ENCODE measurements around the gene TRIP13. TPM values are rescaled to one million over a fixed set of nuclear protein-coding genes. Genes with fewer than 3 reads are reported as not detected.
A peak's percentile ranks its signal among the peaks of the same experiment; 100 is the strongest.

The TRIP13 gene
- total RNA-seq, 1 experiment from 2014 or later: 45.9 TPM

DNA sequence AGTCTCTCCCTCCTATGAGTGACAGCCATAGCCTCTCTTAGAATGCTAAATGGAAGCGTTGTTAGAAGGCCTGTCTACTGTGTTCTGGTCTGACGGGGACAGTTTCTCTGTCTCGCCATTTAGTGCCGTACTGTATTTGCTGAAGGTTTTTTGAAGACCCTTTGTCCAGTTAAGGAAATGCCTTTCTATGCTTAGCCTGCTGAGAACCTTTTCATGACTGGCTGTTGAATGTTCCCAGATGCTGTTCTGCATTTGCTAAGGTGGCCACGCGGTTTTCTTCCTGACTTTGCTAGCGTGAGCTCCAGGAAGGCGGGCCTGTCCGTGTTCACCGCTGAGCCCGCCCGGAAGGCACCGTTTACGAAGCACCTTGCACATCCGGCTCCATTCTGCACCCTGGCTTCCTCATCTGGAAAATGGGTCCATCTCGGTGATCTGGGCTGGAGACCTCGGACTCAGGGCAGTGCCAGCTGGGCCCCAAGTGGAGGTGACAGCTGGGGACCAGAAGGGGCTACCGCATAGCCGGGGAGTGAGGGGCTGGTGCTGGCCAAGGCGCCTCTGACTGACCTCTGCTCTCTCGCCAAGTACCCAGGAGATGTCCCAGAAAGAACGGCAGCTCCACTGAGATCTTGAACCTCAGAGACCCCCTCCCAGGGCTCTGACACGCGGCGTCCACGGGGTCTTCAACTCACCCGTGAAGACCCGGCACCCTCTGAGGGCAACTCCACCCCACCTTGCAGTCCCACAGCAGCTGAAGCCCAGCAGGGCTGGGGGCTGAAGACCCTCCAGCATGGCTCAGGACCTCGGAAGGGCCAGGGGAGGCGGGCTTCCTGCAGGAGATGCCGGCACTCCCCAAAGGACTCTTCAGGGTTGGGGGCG, 63.4 kb downstream of the TRIP13 start:
- H3K27ac ChIP-seq (ENCODE audit: low read length): peak overlapping the region; percentile 85
- no peak for TF ChIP-seq POLR2AphosphoS5 (IDR thresholded peaks at IDR 0.05; ENCODE audit: low read depth, low read length)
- TF ChIP-seq SIN3A (IDR thresholded peaks at IDR 0.05; ENCODE audit: borderline replicate concordance, insufficient read depth, low read depth, low read length): no peak
- TF ChIP-seq TCF7L2 (IDR thresholded peaks at IDR 0.05; ENCODE audit: low read depth, low read length): no peak
- TF ChIP-seq, protein P1, sequence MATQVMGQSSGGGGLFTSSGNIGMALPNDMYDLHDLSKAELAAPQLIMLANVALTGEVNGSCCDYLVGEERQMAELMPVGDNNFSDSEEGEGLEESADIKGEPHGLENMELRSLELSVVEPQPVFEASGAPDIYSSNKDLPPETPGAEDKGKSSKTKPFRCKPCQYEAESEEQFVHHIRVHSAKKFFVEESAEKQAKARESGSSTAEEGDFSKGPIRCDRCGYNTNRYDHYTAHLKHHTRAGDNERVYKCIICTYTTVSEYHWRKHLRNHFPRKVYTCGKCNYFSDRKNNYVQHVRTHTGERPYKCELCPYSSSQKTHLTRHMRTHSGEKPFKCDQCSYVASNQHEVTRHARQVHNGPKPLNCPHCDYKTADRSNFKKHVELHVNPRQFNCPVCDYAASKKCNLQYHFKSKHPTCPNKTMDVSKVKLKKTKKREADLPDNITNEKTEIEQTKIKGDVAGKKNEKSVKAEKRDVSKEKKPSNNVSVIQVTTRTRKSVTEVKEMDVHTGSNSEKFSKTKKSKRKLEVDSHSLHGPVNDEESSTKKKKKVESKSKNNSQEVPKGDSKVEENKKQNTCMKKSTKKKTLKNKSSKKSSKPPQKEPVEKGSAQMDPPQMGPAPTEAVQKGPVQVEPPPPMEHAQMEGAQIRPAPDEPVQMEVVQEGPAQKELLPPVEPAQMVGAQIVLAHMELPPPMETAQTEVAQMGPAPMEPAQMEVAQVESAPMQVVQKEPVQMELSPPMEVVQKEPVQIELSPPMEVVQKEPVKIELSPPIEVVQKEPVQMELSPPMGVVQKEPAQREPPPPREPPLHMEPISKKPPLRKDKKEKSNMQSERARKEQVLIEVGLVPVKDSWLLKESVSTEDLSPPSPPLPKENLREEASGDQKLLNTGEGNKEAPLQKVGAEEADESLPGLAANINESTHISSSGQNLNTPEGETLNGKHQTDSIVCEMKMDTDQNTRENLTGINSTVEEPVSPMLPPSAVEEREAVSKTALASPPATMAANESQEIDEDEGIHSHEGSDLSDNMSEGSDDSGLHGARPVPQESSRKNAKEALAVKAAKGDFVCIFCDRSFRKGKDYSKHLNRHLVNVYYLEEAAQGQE (IDR thresholded peaks at IDR 0.05; ENCODE audit: insufficient read depth in 1 of 2, low read depth in 2 of 2, low read length in 1 of 2): no peak
- TF ChIP-seq, protein P2, sequence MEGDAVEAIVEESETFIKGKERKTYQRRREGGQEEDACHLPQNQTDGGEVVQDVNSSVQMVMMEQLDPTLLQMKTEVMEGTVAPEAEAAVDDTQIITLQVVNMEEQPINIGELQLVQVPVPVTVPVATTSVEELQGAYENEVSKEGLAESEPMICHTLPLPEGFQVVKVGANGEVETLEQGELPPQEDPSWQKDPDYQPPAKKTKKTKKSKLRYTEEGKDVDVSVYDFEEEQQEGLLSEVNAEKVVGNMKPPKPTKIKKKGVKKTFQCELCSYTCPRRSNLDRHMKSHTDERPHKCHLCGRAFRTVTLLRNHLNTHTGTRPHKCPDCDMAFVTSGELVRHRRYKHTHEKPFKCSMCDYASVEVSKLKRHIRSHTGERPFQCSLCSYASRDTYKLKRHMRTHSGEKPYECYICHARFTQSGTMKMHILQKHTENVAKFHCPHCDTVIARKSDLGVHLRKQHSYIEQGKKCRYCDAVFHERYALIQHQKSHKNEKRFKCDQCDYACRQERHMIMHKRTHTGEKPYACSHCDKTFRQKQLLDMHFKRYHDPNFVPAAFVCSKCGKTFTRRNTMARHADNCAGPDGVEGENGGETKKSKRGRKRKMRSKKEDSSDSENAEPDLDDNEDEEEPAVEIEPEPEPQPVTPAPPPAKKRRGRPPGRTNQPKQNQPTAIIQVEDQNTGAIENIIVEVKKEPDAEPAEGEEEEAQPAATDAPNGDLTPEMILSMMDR (IDR thresholded peaks at IDR 0.05): no peak
- BruUV-seq (replicated peaks): no TSS peak
- in situ Hi-C loops (cut with HindIII; ENCODE audit: low pct_unique_long_range_greater_than_20kb, low sequenced_read_pairs) (no loop called here), intact Hi-C loops (cut with micrococcal nuclease; ENCODE audit: unreplicated experiment) (no loop called here)
- DNase-seq (ENCODE audit: low read depth, low spot score) (no peak), ATAC-seq (no peak)
- peaks cover 46% of the 10 kb centered on the region for H3K4me1 ChIP-seq (ENCODE audit: control insufficient read depth, insufficient read depth, low read length)
- ChIA-PET POLR2A (no interaction called here), CTCF (no interaction called here)
- no peaks in the 10 kb centered on the region for H3K27me3 ChIP-seq (ENCODE audit: control insufficient read depth, insufficient read depth, low read length)
- no peak overlapping the region for H3K4me3 ChIP-seq (ENCODE audit: low read depth in 2 of 2, low read length in 2 of 2)
- H3K9me3 ChIP-seq (ENCODE audit: control insufficient read depth, insufficient read depth, low read depth, low read length): no peaks in the 10 kb centered on the region
- no peaks in the 10 kb centered on the region for H3K36me3 ChIP-seq (ENCODE audit: control insufficient read depth, insufficient read depth, low read length)

DNA sequence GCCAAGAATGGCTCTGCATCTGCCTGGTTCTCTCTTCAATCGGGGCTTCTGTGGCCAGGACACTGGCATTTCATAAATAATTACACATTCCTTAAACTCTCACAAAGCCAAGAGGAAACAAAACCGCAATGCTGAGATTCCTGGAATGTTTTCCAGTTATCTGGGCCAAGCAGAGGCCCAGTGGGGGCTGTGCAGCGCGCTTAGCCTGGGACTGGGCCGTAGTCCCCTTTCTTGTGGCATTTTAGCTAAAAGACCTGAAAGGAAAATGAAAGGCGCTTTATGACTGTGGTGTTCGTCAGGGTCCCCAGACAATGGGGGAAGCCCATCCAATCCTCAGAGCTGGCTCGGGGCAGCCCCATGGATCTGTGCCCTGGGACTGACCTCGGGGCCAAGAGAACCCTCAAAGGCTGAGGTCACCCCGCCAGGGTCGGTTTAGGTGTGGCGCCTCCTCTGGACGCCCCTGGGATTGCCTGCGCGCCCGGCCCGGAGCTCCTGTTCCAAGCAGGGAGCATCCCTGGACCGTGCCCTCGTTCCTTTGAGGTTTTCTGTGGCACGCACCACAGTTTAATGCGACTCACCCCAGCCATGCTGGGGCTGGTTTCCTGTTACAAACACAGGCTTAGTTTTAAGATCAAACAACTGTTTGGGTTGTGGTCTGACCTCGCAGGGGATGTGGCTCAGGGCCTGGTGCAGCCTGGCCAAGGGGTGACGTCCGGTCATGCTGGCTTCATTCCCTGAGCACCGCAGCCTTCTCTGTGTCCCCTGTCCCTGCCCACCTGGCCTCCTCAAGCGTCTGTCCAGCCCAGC, 64.5 kb downstream of the TRIP13 start:
- Histone ChIP-seq H3K9me3 (ENCODE audit: control insufficient read depth, insufficient read depth, low read depth, low read length) (no peaks in the 10 kb centered on the region), H3K27me3 (ENCODE audit: control insufficient read depth, insufficient read depth, low read length) (no peaks in the 10 kb centered on the region), H3K4me3 (ENCODE audit: low read depth in 2 of 2, low read length in 2 of 2) (0 out of 4 replicates have a peak overlapping the region, but pooled peaks of 1 of the 2 experiments have one; percentile 9), H3K4me1 (ENCODE audit: control insufficient read depth, insufficient read depth, low read length) (peaks cover 46% of the 10 kb centered on the region), H3K36me3 (ENCODE audit: control insufficient read depth, insufficient read depth, low read length) (no peaks in the 10 kb centered on the region), H3K27ac (ENCODE audit: low read length) (peak overlapping the region; percentile 85)
- intact Hi-C loops (cut with micrococcal nuclease; ENCODE audit: unreplicated experiment): no loop called here
- ChIA-PET CTCF (no interaction called here), POLR2A (no interaction called here)
- peak; percentile 78 for ATAC-seq
- in situ Hi-C loops (cut with HindIII; ENCODE audit: low pct_unique_long_range_greater_than_20kb, low sequenced_read_pairs): no loop called here
- TF ChIP-seq POLR2AphosphoS5 (IDR thresholded peaks at IDR 0.05; ENCODE audit: low read depth, low read length) (peak; percentile 29; the same call in 1 of the 2 replicates), TCF7L2 (IDR thresholded peaks at IDR 0.05; ENCODE audit: low read depth, low read length) (peak; percentile 95)
- TF ChIP-seq, protein P2 (IDR thresholded peaks at IDR 0.05): no peak
- BruUV-seq (replicated peaks): no TSS peak
- DNase-seq (ENCODE audit: low read depth, low spot score): peak; percentile 33

Data from Panc1 (cell line).